ENCODE measurements around the gene MEGF11. TPM values are rescaled to one million over a fixed set of nuclear protein-coding genes. Genes with fewer than 3 reads are reported as not detected.

MEGF11 gene
- total RNA-seq, 1 experiment from 2014 or later, result 1.2 TPM

DNA sequence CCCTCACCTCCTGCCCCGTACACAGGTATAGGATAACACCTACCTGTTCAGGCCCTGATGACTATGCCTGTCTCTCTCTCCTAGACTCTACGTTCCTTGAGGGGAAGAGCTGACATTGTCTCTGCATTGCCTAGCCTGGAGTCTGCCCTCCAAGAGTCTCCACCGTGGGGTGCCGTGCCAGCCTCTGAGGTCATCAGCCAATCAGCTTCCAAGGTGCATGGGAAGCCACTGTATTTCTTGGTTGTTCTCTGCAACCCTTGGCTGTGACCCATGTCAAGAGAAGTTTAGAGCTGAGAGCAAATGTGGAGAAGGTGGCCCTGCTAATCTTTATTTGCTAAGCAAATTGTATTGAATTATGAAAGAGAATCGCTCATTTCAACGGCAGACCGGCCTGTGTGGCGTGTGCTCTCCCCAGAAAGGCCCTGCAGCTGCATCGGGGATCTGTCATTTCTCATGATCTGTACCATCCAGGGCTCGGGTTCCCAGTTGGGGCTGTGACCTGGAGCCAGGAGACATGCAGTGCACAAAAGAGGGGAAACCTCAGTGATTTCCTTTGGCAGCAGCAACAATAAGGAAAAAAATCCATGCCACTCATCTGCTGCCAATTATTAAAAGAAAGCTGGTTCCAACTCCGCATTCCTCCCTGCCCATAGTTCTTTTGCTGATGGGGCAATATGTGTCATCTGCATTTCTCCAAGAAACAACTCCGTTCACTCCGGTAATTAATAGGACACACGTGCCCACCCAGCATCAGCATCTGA is 182.2 kb downstream of the MEGF11 start:
- no peaks in the 10 kb centered on the region for H3K36me3 Mint-ChIP-seq (ENCODE audit: insufficient read depth in 1 of 3, low read depth in 3 of 3)
- Histone ChIP-seq H3K4me1 (ENCODE audit: insufficient read depth, low read length) (peaks cover 7% of the 10 kb centered on the region; the same call in 1 of the 2 replicates), H3K9ac (ENCODE audit: extremely low read depth, insufficient read length, low read length) (no peak overlapping the region), H3K27ac (ENCODE audit: insufficient read length, low read depth, low read length) (no peak overlapping the region), H3K23ac (ENCODE audit: insufficient read length, low read depth, low read length) (no peak overlapping the region), H3K56ac (ENCODE audit: insufficient read length, low read depth, low read length) (no peak overlapping the region), H2BK5ac (ENCODE audit: insufficient read length, low read length) (no peak overlapping the region), H3K27me3 (ENCODE audit: insufficient read depth, low read length) (no peaks in the 10 kb centered on the region), H2BK120ac (ENCODE audit: low read depth, low read length, poor library complexity, severe bottlenecking) (no peak overlapping the region), H3K18ac (ENCODE audit: insufficient read length, low read depth, low read length) (no peak overlapping the region), H2BK12ac (ENCODE audit: insufficient read length, low read depth, low read length) (no peak overlapping the region), H3K9me3 (ENCODE audit: control insufficient read depth, low read depth, low read length) (no peaks in the 10 kb centered on the region), H2BK20ac (ENCODE audit: low read depth, low read length, poor library complexity, severe bottlenecking) (no peak overlapping the region), H2BK15ac (ENCODE audit: low read depth, low read length) (no peak overlapping the region), H3K79me1 (ENCODE audit: insufficient read depth, low read depth, low read length, poor library complexity, severe bottlenecking) (no peaks in the 10 kb centered on the region), H3K4ac (ENCODE audit: low read depth, low read length) (no peak overlapping the region), H3K79me2 (ENCODE audit: insufficient read depth, low read length) (no peaks in the 10 kb centered on the region), H4K8ac (replicated peaks; ENCODE audit: insufficient read length, low read depth, low read length) (no peak overlapping the region), H3K14ac (ENCODE audit: insufficient read depth, low read length) (no peak overlapping the region), H3K4me2 (ENCODE audit: insufficient read depth, insufficient read length, low read length) (no peak overlapping the region), H2AK5ac (ENCODE audit: insufficient read length, low read length) (no peak overlapping the region), H2AFZ (ENCODE audit: low read length) (no peak overlapping the region), H3T11ph (ENCODE audit: low read length) (no peak overlapping the region), H4K20me1 (ENCODE audit: control insufficient read depth, insufficient read depth, insufficient read length) (no peaks in the 10 kb centered on the region), H4K5ac (ENCODE audit: insufficient read length, low read depth, low read length) (no peak overlapping the region), H3K23me2 (ENCODE audit: insufficient read length, low read depth, low read length, poor library complexity, severe bottlenecking) (no peaks in the 10 kb centered on the region), H4K91ac (ENCODE audit: insufficient read length, low read depth, low read length) (no peak overlapping the region)
- H3K27ac Mint-ChIP-seq, result no peak overlapping the region
- peaks cover 53 to 54% of the 10 kb centered on the region in 2 experiments for H3K4me1 Mint-ChIP-seq
- peaks cover 2% of the 10 kb centered on the region; the same call in 1 of the 2 replicates for H3K27me3 Mint-ChIP-seq (ENCODE audit: low read depth)
- no peaks in the 10 kb centered on the region for H3K9me3 Mint-ChIP-seq
- H3K4me3 Mint-ChIP-seq, result no peak overlapping the region
- TF ChIP-seq, protein P1, sequence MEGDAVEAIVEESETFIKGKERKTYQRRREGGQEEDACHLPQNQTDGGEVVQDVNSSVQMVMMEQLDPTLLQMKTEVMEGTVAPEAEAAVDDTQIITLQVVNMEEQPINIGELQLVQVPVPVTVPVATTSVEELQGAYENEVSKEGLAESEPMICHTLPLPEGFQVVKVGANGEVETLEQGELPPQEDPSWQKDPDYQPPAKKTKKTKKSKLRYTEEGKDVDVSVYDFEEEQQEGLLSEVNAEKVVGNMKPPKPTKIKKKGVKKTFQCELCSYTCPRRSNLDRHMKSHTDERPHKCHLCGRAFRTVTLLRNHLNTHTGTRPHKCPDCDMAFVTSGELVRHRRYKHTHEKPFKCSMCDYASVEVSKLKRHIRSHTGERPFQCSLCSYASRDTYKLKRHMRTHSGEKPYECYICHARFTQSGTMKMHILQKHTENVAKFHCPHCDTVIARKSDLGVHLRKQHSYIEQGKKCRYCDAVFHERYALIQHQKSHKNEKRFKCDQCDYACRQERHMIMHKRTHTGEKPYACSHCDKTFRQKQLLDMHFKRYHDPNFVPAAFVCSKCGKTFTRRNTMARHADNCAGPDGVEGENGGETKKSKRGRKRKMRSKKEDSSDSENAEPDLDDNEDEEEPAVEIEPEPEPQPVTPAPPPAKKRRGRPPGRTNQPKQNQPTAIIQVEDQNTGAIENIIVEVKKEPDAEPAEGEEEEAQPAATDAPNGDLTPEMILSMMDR (conservative IDR thresholded peaks at IDR 0.05), result no peak
- no CpG with 5 or more reads among the region's 14 CpGs for WGBS (ENCODE audit: extremely low coverage, insufficient read length, low lambda C conversion rate)
- DNase-seq, result no peak
